NCI-H1694 (cell line): ENCODE measurements around the gene TEN1.
"Not testable (repeated sequence)": the region's sequence is repeated elsewhere in the genome, so short reads cannot be mapped to it uniquely, and the experiment has no call there.

ENCODE experiments used
- DNase-seq: peaks from one replicate; lab custom pipeline; 2025; lab: John Stamatoyannopoulos, UW

TEN1 gene, protein sequence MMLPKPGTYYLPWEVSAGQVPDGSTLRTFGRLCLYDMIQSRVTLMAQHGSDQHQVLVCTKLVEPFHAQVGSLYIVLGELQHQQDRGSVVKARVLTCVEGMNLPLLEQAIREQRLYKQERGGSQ

DNA sequence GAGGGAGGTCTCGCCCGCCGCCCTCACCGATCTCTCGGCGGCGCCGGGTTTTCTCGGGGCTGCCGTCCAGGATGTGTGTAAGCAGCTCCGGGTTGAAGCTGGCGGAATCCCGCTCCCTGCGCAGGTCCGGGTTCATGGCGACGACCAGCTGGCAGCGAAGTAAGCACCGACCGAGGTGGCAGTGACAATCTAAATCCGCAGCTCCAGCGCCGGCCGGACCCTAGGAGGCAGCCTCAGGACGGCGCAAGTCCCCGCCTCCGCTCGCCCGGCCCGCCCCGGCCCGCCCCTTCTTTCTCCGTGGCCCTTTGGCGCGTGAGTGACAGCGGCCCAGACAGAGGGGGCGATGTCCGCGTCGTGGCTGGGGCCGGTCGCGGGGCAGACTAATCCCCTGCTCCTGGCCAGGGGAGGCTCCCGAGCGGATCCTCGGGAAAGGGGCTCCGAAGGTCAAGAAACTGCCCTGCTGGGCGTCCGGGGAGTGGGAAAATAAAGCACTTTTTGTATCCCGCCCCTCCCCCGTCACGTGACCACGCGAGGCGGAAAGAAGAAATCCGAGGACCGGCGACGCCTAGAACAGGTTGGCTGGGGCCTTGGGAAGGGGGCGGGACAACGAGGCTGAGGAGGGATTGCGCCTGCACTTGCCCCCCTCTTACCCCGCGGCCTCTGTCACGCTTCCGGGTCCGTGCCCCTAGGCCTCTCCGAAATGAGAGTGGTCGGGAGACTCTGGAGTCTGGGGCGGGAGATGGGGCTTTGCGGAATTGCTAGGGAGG, at the start of gene TEN1, which contains the start of gene ACOX1:
TSS of gene TEN1 (plus strand) at position 303 of the 767 bp plus-strand sequence. CDS start 6,953 bp downstream, outside the sequence.
TSS of gene ACOX1 (minus strand) at position 229 of the 767 bp plus-strand sequence. CDS start at position 136, 93 bp downstream.
- peak; percentile 98 for DNase-seq

DNA sequence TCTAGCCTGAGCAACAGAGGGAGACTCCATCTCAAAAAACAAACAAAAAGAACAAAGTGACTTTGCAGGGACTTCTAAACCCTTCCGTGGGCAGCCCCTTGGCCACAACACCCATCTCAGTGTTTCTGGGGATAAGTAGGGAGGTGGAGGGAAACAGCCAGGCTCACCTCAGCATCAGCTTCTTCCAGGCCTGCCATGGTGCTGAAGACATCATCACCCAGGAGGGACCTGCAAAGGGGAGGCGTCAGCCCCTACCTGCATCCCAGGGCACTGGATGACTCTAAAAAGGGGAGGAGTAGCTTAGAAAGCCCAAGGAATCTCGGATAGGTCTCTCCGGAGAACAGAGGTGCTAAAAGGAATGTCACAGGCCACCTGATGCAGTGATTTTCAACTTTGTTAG, 48.0 kb upstream of the TEN1 start:
- no peak for DNase-seq

DNA sequence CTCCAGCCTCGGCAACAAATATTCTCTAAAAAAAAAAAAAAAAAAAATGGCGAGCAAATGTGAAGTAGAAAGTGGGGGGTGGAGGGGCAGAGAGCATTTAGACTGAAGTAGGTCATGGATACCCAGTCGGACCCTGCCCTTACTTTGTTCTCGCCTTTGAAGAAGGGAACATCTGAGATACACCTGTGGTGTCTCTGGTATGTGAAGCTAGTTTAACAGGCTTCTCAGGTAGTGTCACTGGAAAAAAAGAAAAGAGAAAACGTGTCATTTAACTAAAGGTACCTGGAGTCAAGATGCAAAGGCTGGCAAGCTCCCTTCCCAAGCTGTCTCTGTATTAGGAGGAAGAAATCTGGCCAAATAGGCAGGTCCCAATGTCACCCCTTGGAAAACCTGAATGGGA, 46.2 kb upstream of the TEN1 start:
- no peak for DNase-seq

DNA sequence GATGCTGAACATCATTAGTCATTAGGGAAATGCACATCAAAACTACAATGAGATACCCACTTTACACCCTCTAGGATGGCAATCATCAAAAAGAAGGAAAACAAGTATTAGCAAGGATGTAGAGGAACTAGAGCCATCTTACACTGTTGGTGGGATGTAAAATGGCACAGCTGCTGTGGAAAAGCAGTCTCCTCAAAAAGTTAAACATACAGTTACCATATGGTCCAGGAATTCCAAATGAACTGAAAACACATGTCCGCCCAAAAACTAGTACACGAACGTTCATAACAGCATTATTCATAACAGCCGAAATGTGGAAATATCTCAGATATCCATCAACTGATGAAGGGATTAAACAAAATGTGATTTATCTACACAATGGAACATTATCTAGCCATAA, 45.2 kb upstream of the TEN1 start:
- no peak for DNase-seq

DNA sequence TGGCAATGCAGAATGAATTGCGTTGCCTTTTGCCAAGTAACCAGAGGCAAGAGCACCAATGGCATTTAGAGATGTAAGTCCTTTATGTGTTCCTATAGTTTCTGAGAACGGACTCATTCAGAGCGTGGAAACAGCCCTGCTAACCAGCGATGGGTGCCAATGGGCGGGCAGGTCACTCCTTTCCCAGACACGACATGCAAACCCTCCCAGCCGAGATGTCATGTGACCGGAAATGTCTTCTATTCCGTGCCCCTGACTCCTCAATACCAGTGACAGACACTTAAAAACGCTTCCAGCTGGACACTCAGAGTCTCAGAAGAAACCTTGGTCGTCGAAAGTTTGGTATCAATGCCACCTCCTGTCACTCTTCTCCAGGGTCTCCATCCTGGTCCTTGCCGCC, 41.4 kb upstream of the TEN1 start:
- DNase-seq: no peak

DNA sequence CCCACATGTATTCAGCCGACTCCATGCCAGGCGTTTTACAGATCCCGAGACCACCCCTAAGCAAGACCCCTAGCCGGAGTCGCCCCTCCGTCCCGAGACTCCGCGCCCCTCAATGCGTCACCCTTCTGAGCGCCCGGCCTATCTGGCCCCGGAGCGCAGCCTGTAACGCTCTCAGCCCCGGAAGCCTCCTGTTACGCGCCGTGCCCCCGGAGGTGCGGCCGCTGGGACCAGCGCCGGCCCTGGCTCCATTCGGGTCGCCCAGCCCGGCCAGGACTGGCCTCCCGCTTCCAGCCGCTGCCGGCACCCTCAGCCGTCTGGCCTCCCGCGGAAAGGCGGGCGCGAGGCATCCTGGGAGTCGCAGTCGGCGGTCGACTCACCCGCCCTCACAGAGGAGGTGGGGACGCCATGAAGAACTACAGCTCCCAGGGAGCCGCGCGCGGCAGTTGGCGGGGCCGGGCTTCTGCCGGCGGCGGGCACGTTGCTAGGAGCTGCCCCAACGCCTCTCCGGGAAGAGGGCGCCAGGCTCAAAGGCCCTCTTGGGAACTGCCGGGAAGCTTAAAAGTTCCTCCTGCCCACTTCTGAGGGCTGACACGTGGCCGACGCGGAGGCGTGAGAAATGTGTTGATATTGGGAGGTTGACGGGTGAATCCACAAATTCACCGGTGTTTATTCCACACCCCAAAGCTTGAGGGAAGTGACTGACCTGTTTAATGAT, 38.2 kb upstream of the TEN1 start, which contains the start of gene FBF1:
TSS of gene FBF1 (minus strand) at position 316 of the 715 bp plus-strand sequence. CDS start 2,893 bp downstream, outside the sequence.
- DNase-seq: peak; percentile 88

DNA sequence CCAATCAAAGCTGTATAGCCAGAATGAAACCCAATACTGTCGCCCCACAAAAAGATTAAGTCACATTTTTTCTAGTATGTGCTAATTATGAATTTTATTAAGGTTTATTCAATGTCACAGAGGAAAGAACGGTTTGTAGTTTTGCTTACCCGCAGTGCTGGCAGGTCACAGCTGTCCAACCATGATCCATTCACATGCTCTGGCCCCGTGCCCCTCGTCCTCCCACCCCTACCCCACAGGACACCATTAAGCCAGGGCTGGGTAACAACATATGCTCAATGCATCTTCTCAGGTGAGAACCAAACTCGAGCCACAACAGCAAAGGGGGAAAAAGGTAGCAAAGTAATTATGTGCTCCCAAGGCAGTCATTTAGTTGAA, 37.6 kb upstream of the TEN1 start:
- DNase-seq: no peak

DNA sequence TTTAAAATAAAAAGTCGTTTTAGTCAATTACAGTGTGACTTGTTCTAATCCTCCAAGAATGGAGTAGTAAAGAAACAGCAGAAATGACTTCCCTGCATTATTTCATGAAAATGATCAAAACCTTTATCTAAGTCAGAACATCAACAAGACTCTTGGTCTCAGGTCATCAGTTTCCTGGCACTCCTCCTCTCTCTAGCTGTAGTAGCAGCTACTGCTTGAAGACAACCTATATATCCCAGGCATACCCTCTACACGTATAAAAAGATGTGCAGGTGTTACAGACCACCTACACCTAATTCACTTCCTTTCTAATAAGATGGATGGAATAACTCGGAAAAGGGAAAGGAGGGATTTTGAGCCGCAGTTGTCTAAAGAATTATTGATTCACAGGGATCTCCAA, 36.6 kb upstream of the TEN1 start:
- DNase-seq: no peak

DNA sequence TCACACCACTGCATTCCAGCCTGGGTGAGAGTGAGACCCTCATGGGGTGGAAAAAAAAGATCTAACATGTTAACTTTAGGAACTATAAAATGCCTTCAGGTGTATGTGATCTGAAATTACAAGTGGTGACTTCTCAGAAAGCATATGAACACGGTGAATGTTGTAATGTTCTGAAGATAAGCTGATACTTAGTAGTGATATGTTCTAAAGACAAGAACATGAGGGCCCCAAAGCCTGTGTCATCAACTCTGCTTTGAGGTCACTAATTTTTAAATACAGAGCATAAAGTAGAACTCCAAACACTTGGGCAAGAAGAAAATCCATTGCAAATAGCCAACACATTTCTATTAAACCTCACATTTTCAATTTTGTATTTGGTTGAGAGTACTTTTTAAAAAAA, 35.5 kb upstream of the TEN1 start:
- no peak for DNase-seq

DNA sequence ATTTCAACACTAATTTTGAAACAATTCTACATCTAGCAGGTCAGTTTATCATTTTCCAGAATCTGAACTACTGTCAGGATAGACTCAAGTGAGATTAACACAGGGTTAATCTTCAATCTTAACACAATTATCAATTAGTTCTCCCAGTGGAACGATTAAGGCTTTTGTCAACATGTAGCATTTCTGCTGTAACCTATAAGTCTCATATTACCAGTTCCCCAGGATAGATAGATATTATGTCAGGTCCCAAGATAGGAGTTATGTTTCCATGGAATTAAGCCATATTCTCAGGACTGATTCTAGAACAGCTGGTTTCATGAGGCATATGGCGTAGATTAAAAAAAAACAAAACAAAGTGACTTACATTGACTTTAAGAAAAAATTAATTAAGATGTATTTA, 33.8 kb upstream of the TEN1 start:
- DNase-seq: no peak

DNA sequence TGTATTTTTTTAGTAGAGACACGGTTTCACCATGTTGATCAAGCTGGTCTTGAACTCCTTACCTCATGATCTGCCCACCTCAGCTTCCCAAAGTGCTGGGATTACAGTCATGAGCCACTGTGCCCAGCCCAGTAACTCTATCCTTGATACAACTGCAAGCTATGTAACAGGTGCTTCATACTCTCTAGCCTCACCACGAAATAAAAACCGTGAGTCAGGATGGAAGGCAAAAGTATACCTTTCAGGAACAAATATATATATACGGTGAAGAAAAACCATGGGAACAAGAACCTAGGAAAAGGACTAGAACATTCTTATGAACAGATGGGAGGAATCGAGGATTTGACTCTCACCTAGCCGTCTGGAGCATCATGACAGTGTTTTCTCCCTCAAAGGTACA, 28.6 kb upstream of the TEN1 start:
- no peak for DNase-seq

DNA sequence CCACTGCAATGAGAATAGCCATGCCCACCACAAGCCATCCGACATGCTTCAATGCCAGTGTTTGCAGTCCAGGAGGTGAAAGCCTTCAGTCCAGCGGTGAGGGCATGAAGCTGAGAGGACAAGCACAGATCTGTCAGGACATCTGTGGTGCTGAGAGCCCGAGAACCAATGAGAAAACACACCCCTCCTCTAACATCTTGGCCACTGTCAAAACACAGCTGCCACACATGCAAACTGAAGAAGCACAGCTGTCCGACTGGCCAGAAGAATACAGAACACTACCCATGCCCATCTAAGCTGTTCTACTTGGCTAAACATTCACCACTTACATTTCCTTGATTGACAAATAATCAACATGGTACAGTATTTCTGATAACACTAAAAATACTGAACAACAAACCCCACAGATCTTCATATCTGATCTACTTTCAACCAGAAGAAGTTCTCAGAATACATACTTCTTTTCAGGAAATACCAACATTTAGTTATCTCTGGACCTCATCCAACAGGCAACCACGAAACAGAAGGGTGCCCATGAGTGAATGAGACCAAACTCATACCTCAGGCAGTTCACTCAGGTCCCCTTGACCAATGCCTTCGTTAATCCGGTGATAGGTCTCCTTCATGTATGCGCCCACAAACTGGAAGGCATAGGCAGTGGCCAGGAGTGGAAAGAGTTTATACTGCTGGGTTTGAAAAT, 28.0 kb upstream of the TEN1 start:
- no peak for DNase-seq

DNA sequence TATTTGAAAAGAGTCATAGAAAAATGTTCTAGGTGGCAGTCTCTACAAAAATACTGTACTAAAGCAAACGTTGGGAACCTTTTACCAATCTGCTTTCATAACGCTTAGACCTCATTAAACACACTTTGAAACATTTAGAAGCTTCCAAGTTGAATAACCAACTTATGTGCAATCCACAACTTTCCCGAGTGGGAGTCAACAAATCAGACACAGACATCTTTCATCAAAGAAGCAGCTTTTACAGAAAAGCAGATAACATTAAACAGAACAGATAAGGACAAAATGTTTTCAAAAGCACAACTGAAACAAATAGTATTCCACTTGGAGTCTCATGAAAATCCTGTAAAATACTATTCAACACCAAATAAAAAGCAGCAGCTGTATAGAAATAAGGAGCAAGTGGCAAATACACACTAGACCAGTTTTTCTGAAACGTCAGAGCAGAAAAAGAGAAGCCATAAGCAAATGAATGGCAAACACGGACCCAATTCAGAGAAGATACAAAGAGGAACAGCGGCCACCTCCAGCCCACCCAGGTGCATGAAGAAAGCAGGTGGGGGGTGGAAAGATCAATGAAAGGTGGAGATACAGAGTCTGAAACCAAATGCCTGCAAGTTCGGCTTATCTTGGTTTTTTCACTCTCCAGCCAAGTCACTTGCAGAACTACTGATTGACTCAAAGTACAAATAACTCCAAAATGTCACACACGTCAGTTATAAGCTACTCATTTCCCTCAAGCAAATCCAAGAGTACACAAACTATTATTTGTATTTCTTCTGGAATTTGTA, 19.8 kb upstream of the TEN1 start:
- DNase-seq: no peak

DNA sequence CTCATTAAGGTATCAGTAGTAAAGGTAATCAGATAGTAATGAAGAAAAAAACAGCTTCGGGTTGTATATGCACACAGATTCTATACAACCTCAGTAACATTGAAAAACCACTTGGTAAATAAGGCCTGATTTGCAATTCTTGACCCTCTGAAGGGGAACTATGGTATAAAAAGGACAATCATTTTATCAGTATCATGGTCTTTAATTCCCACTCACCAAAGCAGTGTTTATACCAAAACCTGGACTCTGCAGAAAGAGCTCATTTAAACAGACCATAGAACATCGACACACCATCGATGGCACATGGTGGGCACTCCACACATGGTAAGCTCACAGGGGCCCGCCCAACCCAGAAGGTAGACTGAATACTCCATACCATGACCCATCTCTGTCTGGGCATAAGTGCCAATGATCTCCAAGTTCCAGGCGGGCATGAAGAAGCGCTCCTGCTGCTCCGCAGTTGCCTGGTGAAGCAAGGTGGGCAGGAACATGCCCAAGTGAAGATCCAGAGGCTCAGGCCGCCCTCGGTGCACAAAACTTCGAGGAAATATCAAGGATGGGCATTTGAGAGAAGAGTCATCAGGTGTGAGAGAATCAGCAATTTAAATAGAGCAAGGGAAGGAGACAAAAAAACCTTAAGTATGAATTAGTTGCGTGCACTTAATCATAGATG, 19.1 kb upstream of the TEN1 start:
- no peak for DNase-seq

DNA sequence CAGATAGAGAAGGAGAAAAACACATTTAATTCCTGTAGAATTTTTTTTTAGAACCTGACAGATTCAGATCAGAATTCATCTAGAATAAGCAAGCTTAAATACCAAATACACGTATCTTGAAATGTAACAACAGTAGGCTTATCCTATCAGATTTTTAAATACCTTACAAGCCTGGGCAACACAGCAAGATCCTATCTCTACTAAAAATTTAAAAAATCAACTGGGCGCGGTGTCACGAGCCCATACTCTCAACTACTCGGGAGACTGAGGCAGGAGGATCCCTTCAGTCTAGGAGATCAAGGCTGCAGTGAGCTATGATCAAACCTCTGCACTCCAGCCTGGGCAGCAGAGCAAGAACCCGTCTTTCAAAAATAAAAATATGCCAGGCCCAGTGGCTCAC, 13.6 kb upstream of the TEN1 start:
- no peak for DNase-seq

DNA sequence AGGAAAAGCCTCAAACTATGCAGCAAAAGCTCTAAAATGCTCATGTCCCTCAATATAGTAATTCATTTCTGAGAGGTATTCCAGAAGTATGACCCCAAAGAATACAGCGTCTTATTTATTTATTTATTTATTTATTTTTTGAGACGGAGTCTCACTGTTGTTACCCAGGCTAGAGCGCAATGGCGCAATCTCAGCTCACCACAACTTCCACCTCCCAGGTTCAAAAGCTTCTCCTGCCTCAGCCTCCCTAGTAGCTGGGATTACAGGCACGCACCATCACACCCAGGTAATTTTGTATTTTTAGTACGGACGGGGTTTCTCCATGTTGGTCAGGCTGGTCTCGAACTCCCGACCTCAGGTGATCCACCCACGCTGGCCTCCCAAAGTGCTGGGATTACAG, 10.0 kb upstream of the TEN1 start:
- DNase-seq: not testable (repeated sequence)

DNA sequence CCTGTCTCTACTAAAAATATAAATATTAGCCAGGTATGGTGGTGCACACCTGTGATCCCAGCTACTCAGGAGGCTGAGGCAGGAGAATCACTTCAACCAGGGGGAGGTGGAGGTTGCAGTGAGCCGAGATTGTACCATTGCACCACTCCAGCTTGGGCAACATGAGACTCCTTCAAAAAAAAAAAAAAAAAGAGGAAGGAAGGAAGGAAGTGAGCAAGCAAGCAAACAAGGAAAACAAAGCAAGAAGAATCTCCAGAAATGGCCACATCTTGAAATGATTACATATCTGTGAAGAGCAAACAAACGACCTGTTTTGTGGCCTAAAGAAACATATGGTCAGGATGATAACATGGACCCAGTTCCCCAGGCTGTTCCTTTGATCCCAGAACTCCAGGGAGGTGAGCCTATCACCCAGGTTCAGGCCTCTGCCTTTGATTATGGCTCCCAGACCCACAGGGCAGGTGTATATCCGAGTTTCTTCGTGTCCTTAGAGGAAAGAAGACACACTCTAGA, 9.0 kb upstream of the TEN1 start:
- DNase-seq: no peak

DNA sequence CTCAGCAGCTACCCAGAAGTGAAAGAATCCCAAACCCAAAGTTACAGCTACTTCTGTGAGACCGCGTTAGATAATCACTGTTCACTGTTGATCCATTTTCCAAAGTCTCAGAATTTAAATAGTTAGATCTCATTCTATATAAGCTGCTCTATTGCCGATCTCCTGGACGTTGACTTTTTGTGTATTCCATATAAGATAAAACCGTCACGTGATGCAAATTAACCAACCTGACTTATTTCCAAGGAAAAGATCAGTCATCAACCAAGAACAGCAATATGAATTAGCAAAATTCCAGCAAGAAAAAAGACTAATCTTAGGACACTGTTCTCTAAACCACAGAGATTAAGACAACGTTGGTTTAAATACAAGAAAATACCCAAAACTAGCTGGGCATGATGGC, 8.4 kb upstream of the TEN1 start:
- no peak for DNase-seq

DNA sequence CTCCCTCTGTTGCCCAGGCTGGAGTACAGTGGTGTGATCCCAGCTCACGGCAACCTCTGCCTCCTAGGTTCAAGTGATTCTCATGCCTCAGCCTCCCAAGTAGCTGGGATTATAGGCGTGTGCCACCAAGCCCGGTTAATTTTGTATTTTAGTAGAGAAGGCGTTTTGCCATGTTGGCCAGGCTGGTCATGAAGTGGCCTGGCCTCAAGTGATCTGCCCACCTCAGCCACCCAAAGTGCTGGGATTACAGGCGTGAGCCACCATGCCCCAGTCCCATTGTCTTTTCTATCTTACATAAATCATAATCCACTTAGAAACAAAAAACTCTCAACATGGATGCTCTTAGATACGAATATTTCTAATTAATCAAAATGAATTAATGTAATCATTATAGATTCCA, 3.9 kb upstream of the TEN1 start:
- not testable (repeated sequence) for DNase-seq

DNA sequence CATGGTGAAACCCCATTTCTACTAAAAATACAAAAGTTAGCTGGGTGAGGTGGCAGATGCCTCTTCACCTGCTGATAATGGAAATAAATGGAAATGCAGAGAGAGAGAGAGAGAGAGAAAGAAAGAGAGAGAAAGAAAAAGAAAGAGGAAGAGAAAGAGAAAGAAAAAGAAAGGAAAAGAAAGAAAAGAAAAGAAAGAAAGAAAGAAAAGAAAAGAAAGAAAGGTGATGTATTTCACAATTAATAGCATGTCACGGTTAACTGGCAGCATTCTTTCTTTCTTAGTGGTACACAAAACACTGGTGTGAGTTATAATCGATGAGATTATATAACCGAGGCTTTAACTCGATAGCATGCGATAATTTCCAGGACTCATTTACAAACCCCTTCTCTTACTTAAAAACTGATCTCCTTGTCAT, 3.3 kb upstream of the TEN1 start:
- no peak for DNase-seq
